Mucosa of rectum (tissue), 2 donors: ENCODE measurements around the gene PCP2.

Experiments
- H3K27ac ChIP-seq, 2 donors: one replicate each; pipeline ENCODE4 v1.7.0; 2013; ENCODE audit warnings: inconsistent platforms in 2 of 2, low read depth in 2 of 2, low read length in 2 of 2
- H3K27me3 ChIP-seq, 2 donors: one replicate each; pipeline ENCODE4 v1.7.0; 2013; ENCODE audit warnings: low read length in 2 of 2; ENCODE audit not compliant: control insufficient read depth in 2 of 2, insufficient read depth in 2 of 2
- H3K36me3 ChIP-seq, 2 donors: one replicate each; pipeline ENCODE4 v1.7.0; 2013; ENCODE audit warnings: low read length in 2 of 2; ENCODE audit not compliant: control insufficient read depth in 2 of 2, insufficient read depth in 2 of 2
- H3K4me1 ChIP-seq, 2 donors: one replicate each; pipeline ENCODE4 v1.7.0; 2013; ENCODE audit warnings: low read length in 2 of 2, mild to moderate bottlenecking in 1 of 2; ENCODE audit not compliant: control insufficient read depth in 2 of 2, insufficient read depth in 2 of 2
- H3K4me3 ChIP-seq, 2 donors: one replicate each; pipeline ENCODE4 v1.7.0; 2013; ENCODE audit warnings: low read length in 2 of 2
- H3K9ac ChIP-seq, 2 donors: one replicate each; pipeline ENCODE4 v1.7.0; 2013; ENCODE audit warnings: low read length in 2 of 2, low read depth in 1 of 2, mild to moderate bottlenecking in 1 of 2
- H3K9me3 ChIP-seq, 2 donors: one replicate each; pipeline ENCODE4 v1.7.0; 2013; ENCODE audit warnings: low read length in 2 of 2; ENCODE audit not compliant: control insufficient read depth in 2 of 2
- donor health status: healthy.
- donor health status: Normal muscosa, but diverticular disease.

PCP2 gene

DNA sequence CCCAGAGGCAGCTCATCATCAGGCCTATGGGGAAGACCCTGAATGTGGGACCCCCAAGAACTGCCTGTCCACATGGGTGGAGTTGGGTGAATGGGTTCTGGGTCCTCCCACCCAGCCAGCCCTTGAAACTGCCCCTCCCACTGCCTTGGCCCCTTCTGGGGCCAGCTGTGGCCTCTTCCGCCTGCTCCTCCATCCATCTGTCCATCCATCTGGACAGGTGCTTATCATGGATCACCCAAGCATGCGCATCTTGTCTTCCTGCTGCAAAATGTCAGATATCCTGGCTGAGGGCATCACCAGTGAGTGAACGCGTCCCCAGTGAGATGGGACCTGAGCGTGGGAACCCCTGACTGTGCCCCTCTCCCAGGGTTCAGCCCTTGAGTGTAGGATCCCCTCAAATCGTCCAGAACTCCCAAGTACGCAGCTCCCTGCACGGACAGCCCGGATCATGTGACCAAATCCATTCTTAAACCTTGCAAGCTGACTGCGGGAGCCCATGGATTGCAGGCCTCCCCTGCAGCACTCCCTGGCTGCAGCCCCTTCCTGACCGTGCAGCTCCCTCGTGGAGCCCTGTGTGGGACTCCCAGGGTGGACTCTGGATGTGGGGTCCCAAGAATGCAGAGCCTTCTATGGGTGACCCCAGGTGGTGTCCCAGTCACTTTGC is 5.4 kb upstream of the PCP2 start:
- H3K4me1 ChIP-seq, result peaks cover 2 to 9% of the 10 kb centered on the region in 2 donors
- H3K36me3 ChIP-seq, result peaks cover 3 to 17% of the 10 kb centered on the region in 2 donors
- H3K27me3 ChIP-seq, result no peaks in the 10 kb centered on the region
- H3K9me3 ChIP-seq, result no peaks in the 10 kb centered on the region
- H3K27ac ChIP-seq, result no peak overlapping the region
- no peak overlapping the region for H3K4me3 ChIP-seq
- no peak overlapping the region for H3K9ac ChIP-seq

DNA sequence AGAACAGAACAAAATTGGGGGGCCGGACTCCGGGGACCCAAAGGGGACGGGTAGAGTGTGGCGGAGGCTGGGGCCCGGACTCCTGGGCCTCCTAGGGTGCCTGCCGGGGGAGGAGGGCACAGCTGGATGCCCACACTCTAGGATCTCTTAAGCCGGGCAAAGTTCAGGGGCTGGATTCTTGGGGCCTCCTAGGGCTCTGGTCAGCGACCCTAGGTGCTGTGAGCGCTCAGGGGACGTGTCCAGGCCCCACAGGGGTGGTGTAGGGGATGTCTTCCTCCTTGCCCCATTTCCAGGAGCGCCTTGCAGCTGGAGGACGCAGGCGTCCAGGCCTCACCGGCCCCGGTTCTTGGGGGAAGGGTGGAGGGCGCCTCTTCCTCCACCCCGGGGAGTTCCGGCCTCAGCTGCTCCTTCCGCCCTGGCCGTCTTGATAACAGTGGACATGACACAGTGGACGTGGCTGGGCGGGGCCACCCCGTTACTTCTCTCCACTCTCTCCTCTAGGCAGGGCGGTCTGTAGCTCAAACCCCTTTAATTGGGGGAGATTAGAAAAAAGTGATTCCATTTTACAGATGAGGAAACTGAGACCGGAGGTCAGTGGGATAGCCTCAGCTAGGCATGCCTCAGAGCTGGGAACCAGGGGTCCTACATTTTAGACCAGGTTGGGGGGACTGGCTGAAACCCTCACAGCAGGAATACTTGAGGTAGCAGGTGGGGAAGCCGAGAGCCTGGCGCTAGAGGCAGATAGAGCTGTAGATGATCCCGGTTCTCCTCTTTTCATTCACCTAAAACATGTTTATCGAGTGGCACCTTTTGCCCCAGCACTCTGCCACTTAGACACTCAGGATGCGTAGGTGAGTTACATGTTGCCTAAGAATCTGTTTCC is 4.1 kb upstream of the PCP2 start:
- no peaks in the 10 kb centered on the region for H3K9me3 ChIP-seq
- peak overlapping the region; percentile 79 to 82 for H3K27ac ChIP-seq
- no peaks in the 10 kb centered on the region for H3K27me3 ChIP-seq
- H3K9ac ChIP-seq, result peak overlapping the region; percentile 79 to 90
- H3K4me3 ChIP-seq, result peak overlapping the region; percentile 84 to 87
- peaks cover 0 to 16% of the 10 kb centered on the region in 2 donors for H3K36me3 ChIP-seq
- peaks cover 2 to 9% of the 10 kb centered on the region in 2 donors for H3K4me1 ChIP-seq

DNA sequence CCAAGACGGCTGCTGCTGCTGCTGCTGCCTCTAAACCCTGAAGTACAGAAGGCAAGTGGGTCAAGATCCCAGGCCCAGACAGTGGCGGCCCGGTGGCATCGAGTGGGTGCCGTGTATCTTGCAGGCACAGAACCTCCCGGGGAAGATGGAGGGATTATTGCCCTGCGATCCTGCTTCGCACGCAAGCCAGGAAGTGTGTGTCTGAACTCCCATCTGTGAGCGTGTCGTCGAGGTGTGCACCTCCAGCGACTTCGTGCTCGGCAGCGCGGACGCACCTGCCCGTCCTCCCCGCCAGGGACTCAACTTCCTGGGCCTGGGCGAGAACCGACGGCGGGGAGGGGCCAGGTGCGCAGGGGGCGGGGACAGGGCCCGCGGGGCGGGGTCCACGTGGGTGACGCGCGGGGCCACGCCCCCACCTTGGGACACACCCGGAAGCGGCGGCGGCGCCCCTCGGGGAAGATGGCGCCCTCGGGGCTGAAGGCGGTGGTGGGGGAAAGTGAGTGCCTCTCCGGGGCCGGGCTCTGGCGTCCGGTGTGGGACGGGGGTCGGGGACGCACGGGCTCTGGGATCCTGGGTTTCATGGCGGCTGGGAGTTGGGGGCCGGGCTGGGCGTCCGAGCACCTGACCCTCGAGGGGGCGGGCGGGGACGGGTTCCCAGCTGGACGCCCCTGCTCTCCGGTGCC is 3.3 kb upstream of the PCP2 start, which contains the start of gene STXBP2:
STXBP2 (plus strand) TSS at position 420 of the 683 bp plus-strand sequence; CDS start at position 460, 40 bp downstream.
- H3K9me3 ChIP-seq, result no peaks in the 10 kb centered on the region
- H3K27ac ChIP-seq, result peak within 1 kb of the TSS; percentile 79 to 82
- no peaks in the 10 kb centered on the region for H3K27me3 ChIP-seq
- H3K4me1 ChIP-seq, result peaks cover 2 to 9% of the 10 kb centered on the region in 2 donors
- peaks cover 0 to 16% of the 10 kb centered on the region in 2 donors for H3K36me3 ChIP-seq
- peak within 1 kb of the TSS; percentile 79 to 90 for H3K9ac ChIP-seq
- H3K4me3 ChIP-seq, result peak within 1 kb of the TSS; percentile 84 to 87

DNA sequence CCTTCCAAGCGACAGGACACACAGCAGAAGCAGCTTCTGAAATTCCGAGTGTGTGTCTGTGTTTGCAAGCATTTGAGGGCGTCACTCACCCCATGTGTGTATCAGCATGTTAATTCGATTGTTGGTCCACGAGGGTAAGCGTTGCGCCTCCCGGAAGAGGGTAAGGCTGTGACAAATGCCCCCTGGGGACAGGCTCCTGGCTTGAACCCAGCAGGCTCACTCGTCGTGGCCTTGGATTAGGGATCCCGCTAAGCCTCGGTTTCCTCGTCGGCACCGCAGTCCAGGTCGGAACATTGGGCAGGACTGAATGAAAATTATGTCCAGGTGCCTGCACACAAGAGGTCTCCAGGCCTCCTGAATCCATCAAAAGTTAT is 2.8 kb upstream of the PCP2 start:
- H3K27me3 ChIP-seq, result no peaks in the 10 kb centered on the region

DNA sequence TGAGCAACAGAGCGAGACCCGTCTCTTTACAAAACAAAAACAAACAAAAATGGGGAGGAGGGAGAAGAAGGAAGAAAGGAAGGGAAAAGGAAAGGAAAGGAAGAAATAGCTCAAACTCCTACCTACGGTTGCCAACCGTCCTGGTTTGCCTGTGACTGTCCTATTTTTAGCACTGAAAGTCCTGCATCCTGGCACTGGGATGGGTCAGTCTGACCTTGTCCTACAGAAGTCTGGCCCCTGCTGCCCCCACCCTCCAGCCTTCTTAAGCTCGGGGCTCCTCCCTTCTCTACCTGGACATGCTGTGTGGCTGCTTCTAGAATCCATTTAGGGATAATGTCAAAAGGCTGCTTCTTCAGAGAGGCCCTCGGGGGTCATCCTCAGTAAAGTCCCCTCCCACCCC is 2.2 kb upstream of the PCP2 start:
- Histone ChIP-seq H3K9me3 (no peaks in the 10 kb centered on the region), H3K4me3 (no peak overlapping the region), H3K9ac (no peak overlapping the region), H3K36me3 (peaks cover 0 to 18% of the 10 kb centered on the region in 2 donors), H3K4me1 (peaks cover 4 to 11% of the 10 kb centered on the region in 2 donors), H3K27ac (no peak overlapping the region), H3K27me3 (no peaks in the 10 kb centered on the region)

More for the DNA sequence above, 2.8 kb upstream of the PCP2 start:
- peak overlapping the region; percentile 79 to 82 for H3K27ac ChIP-seq
- peaks cover 2 to 9% of the 10 kb centered on the region in 2 donors for H3K4me1 ChIP-seq
- no peaks in the 10 kb centered on the region for H3K9me3 ChIP-seq
- H3K9ac ChIP-seq, result peak overlapping the region in 1 of 2 donors; percentile 52
- peaks cover 0 to 18% of the 10 kb centered on the region in 2 donors for H3K36me3 ChIP-seq
- peak overlapping the region in 1 of 2 donors; percentile 70 for H3K4me3 ChIP-seq

DNA sequence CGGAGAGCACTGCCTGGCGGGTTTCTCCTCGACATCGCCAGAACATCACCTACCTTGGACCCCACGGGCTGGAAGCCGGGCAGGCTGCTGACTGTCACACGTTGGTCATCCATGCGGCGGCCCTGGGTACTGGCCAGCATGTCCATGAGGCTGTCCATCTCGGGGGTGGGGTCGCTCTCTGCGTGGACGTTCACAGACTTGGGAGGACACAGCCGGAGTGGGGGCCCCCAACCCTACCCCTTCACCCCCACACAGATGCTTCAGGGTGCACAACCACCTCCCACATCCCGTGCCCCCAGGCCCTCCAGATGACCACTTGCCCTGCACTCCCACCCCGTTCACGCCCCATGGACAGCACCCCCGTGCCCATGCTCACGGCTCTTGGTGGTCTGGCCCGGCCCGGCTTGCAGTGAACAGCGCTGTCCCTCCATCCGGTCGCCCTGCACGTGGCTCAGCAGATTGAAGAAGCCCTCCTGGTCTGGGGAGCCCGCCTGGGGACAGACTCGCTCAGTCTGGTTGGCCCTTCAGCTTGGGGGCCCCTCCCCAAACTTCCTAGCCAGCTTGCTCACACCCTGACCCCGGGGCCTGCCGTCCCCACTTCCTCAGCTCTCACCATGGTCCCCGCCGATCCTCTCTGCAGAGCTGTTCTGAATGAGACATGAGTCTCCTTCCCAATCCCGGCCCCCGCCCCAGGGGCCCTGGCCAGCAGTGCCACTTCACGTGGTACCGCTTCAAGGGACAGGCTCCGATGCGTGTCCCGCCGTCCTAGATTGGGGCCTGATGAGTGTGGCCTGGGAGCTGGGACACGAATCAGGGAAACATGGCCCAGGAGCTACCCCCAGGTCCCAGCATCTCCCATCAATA is 947 bp downstream of the PCP2 start:
- Histone ChIP-seq H3K36me3 (peaks cover 0 to 10% of the 10 kb centered on the region in 2 donors), H3K27me3 (no peaks in the 10 kb centered on the region), H3K9ac (no peak overlapping the region), H3K9me3 (no peaks in the 10 kb centered on the region), H3K4me3 (no peak overlapping the region), H3K4me1 (peaks cover 22 to 24% of the 10 kb centered on the region in 2 donors), H3K27ac (no peak overlapping the region)

DNA sequence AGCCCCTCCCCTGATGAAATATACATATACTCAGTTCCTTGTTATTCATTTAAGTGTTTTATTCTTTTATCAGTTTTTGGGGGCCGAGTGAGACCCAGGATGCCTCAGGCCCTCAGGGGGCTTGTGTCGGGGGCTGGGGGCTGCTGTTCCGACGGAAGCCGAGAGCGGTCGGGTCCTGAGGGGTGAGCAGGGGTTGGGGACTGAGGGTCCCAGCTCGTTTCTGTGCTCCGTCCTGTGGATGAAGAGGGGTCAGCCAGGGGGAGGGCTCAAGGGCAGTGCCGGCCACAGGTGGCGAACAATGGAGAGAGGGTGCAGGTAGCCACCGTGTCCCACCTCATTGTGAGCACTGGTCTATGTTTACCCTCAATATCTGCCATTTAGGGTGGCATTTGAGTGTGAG is 1.9 kb downstream of the PCP2 start:
- H3K27me3 ChIP-seq, result no peaks in the 10 kb centered on the region
- peaks cover 0 to 13% of the 10 kb centered on the region in 2 donors for H3K36me3 ChIP-seq
- no peak overlapping the region for H3K4me3 ChIP-seq
- no peaks in the 10 kb centered on the region for H3K9me3 ChIP-seq
- peaks cover 19 to 24% of the 10 kb centered on the region in 2 donors for H3K4me1 ChIP-seq
- H3K9ac ChIP-seq, result no peak overlapping the region
- H3K27ac ChIP-seq, result no peak overlapping the region

DNA sequence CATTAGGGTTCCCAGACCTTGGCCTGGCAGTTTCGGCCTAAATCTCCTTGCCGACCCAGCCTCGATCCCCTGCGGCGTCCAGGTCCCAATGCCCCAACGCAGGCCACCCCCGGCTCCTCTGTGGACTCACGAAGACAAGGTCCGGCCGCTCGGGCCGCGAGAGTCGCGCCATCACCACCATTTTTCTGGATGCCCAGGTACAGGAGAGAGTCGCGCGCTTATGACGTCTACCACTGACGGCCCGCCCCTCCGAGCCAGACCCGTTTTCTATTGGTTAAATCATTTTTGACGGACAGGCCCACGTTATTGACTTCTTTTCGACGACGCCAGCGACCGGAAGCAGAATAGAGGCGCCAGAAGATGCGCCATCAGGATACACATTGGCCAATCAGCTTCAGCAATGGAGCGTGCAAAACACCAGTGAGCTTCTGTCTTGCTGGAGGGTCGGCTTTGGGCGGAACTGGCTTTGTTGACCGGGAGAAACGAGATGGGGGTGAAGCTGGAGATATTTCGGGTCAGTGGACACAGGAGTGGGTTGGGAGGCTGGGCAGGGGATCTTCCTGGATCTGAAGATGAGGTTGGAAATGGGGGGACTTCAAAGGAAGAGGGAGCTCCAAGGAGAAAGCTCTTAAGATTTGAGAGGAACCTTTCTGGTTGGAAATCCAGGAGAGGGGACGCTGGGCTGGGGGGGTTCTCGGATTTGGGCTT is 4.0 kb downstream of the PCP2 start, which contains the start of the genes PET100 and XAB2:
PET100 (plus strand) TSS at position 447 of the 708 bp plus-strand sequence; CDS start at position 488, 41 bp downstream.
XAB2 (minus strand) TSS at position 199 of the 708 bp plus-strand sequence; CDS start at position 181, 18 bp downstream.
- Histone ChIP-seq H3K9ac (peak within 1 kb of the TSS; percentile 78 to 98), H3K4me3 (peak within 1 kb of the TSS; percentile 88 to 100), H3K36me3 (peaks cover 5 to 29% of the 10 kb centered on the region in 2 donors), H3K4me1 (peaks cover 18 to 22% of the 10 kb centered on the region in 2 donors), H3K9me3 (no peaks in the 10 kb centered on the region), H3K27me3 (no peaks in the 10 kb centered on the region), H3K27ac (peak within 1 kb of the TSS; percentile 61 to 76)
